ENCODE measurements around the gene TKTL1. TPM values are rescaled to one million over a fixed set of nuclear protein-coding genes. Genes with fewer than 3 reads are reported as not detected.

TKTL1 gene
- total and polyA plus RNA-seq, 2 experiments from 2014 or later = not detected

DNA sequence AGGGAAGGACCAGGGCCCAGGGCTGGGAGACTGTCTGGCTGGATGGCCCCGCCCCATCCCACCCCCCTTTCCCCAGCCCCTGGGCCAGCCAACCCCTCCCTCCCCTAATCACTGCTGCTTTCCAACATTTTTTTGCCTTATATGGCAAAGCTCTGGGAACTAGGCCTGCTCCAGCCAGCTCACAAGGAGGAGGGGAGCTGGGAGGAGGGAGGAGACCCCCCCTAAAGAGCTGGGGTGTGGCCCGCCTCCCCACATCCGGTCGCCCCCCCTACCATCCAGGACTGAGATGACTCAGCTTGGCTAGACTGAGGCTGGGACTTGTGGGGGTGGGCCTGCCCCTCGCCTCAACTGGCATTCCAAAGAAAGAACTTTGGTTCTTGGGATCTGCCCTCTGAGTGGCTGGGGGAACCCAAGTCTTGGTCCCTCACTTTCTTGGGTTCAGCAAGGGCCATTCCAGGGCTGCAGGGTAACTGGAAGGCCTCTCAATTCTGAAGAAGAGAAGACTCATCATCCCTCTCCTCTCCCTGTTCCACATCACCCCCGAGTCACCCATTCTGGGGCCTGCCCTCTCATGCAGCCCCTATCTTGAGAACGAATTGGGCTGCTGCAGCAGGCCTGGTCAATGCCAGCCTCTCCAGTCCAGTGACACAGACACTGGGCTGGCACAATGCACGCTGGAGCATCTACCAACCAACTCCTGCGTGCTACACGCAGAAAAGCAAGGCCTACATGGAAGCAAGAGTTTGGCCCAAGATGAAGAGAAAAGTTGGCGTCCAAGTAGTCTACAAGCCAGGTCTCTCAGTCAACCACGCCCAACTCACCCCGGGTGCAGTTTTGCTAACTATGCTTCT, 74.1 kb downstream of the TKTL1 start:
- Histone ChIP-seq H3K79me2 (replicated peaks; ENCODE audit: insufficient read depth) (peaks cover 49% of the 10 kb centered on the region), H3K9me2 (ENCODE audit: insufficient read depth) (no peaks in the 10 kb centered on the region), H3K36me3 (ENCODE audit: insufficient read depth) (no peaks in the 10 kb centered on the region), H3K4me3 (peak overlapping the region; percentile 84), H3K4me2 (peak overlapping the region; percentile 88), H3K27me3 (ENCODE audit: insufficient read depth) (no peaks in the 10 kb centered on the region), H3K27ac (ENCODE audit: low read depth) (peak overlapping the region; percentile 95), H4K20me1 (replicated peaks; ENCODE audit: insufficient read depth) (peaks cover 6% of the 10 kb centered on the region), H3K4me1 (ENCODE audit: insufficient read depth) (0 out of 2 replicates have a peak, but pooled peaks cover 4% of the 10 kb centered on the region), H3F3A (replicated peaks; ENCODE audit: low read depth) (0 out of 2 replicates have a peak, but pooled peaks cover 7% of the 10 kb centered on the region), H2AFZ (no peak overlapping the region)
- peaks cover 48% of the 10 kb centered on the region for H3K36me3 Mint-ChIP-seq (ENCODE audit: low read depth)
- TF ChIP-seq POLR2AphosphoS5 (IDR thresholded peaks at IDR 0.05; ENCODE audit: low read depth) (peak; percentile 46), CREB1 (CRISPR knock-in tag; IDR thresholded peaks at IDR 0.05; ENCODE audit: low read depth) (no peak), NANOG (IDR thresholded peaks at IDR 0.05; ENCODE audit: borderline replicate concordance) (no peak), EZH2 (IDR thresholded peaks at IDR 0.05; ENCODE audit: low read depth, unreplicated experiment) (no peak), ZNF331 (CRISPR knock-in tag; IDR thresholded peaks at IDR 0.05; ENCODE audit: low read depth) (no peak), JUNB (IDR thresholded peaks at IDR 0.05; ENCODE audit: unreplicated experiment) (no peak), ZNF114 (CRISPR knock-in tag; IDR thresholded peaks at IDR 0.05) (no peak), EZH2phosphoT487 (IDR thresholded peaks at IDR 0.05; ENCODE audit: unreplicated experiment) (no peak), STAT1 (IDR thresholded peaks at IDR 0.05; ENCODE audit: unreplicated experiment) (no peak)
- TF ChIP-seq, protein P1, sequence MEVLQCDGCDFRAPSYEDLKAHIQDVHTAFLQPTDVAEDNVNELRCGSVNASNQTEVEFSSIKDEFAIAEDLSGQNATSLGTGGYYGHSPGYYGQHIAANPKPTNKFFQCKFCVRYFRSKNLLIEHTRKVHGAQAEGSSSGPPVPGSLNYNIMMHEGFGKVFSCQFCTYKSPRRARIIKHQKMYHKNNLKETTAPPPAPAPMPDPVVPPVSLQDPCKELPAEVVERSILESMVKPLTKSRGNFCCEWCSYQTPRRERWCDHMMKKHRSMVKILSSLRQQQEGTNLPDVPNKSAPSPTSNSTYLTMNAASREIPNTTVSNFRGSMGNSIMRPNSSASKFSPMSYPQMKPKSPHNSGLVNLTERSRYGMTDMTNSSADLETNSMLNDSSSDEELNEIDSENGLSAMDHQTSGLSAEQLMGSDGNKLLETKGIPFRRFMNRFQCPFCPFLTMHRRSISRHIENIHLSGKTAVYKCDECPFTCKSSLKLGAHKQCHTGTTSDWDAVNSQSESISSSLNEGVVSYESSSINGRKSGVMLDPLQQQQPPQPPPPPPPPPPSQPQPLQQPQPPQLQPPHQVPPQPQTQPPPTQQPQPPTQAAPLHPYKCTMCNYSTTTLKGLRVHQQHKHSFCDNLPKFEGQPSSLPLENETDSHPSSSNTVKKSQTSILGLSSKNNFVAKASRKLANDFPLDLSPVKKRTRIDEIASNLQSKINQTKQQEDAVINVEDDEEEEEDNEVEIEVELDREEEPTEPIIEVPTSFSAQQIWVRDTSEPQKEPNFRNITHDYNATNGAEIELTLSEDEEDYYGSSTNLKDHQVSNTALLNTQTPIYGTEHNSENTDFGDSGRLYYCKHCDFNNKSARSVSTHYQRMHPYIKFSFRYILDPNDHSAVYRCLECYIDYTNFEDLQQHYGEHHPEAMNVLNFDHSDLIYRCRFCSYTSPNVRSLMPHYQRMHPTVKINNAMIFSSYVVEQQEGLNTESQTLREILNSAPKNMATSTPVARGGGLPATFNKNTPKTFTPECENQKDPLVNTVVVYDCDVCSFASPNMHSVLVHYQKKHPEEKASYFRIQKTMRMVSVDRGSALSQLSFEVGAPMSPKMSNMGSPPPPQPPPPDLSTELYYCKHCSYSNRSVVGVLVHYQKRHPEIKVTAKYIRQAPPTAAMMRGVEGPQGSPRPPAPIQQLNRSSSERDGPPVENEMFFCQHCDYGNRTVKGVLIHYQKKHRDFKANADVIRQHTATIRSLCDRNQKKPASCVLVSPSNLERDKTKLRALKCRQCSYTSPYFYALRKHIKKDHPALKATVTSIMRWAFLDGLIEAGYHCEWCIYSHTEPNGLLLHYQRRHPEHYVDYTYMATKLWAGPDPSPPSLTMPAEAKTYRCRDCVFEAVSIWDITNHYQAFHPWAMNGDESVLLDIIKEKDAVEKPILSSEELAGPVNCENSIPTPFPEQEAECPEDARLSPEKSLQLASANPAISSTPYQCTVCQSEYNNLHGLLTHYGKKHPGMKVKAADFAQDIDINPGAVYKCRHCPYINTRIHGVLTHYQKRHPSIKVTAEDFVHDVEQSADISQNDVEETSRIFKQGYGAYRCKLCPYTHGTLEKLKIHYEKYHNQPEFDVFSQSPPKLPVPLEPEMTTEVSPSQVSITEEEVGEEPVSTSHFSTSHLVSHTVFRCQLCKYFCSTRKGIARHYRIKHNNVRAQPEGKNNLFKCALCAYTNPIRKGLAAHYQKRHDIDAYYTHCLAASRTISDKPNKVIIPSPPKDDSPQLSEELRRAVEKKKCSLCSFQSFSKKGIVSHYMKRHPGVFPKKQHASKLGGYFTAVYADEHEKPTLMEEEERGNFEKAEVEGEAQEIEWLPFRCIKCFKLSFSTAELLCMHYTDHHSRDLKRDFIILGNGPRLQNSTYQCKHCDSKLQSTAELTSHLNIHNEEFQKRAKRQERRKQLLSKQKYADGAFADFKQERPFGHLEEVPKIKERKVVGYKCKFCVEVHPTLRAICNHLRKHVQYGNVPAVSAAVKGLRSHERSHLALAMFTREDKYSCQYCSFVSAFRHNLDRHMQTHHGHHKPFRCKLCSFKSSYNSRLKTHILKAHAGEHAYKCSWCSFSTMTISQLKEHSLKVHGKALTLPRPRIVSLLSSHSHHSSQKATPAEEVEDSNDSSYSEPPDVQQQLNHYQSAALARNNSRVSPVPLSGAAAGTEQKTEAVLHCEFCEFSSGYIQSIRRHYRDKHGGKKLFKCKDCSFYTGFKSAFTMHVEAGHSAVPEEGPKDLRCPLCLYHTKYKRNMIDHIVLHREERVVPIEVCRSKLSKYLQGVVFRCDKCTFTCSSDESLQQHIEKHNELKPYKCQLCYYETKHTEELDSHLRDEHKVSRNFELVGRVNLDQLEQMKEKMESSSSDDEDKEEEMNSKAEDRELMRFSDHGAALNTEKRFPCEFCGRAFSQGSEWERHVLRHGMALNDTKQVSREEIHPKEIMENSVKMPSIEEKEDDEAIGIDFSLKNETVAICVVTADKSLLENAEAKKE (CRISPR knock-in tag; IDR thresholded peaks at IDR 0.05) = no peak
- TF ChIP-seq, protein P2, sequence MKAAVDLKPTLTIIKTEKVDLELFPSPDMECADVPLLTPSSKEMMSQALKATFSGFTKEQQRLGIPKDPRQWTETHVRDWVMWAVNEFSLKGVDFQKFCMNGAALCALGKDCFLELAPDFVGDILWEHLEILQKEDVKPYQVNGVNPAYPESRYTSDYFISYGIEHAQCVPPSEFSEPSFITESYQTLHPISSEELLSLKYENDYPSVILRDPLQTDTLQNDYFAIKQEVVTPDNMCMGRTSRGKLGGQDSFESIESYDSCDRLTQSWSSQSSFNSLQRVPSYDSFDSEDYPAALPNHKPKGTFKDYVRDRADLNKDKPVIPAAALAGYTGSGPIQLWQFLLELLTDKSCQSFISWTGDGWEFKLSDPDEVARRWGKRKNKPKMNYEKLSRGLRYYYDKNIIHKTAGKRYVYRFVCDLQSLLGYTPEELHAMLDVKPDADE (IDR thresholded peaks at IDR 0.05) = no peak
- TF ChIP-seq, protein P3, sequence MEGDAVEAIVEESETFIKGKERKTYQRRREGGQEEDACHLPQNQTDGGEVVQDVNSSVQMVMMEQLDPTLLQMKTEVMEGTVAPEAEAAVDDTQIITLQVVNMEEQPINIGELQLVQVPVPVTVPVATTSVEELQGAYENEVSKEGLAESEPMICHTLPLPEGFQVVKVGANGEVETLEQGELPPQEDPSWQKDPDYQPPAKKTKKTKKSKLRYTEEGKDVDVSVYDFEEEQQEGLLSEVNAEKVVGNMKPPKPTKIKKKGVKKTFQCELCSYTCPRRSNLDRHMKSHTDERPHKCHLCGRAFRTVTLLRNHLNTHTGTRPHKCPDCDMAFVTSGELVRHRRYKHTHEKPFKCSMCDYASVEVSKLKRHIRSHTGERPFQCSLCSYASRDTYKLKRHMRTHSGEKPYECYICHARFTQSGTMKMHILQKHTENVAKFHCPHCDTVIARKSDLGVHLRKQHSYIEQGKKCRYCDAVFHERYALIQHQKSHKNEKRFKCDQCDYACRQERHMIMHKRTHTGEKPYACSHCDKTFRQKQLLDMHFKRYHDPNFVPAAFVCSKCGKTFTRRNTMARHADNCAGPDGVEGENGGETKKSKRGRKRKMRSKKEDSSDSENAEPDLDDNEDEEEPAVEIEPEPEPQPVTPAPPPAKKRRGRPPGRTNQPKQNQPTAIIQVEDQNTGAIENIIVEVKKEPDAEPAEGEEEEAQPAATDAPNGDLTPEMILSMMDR (conservative IDR thresholded peaks at IDR 0.05; ENCODE audit: low read depth in 2 of 2) = no peak
- TF ChIP-seq, protein P4, sequence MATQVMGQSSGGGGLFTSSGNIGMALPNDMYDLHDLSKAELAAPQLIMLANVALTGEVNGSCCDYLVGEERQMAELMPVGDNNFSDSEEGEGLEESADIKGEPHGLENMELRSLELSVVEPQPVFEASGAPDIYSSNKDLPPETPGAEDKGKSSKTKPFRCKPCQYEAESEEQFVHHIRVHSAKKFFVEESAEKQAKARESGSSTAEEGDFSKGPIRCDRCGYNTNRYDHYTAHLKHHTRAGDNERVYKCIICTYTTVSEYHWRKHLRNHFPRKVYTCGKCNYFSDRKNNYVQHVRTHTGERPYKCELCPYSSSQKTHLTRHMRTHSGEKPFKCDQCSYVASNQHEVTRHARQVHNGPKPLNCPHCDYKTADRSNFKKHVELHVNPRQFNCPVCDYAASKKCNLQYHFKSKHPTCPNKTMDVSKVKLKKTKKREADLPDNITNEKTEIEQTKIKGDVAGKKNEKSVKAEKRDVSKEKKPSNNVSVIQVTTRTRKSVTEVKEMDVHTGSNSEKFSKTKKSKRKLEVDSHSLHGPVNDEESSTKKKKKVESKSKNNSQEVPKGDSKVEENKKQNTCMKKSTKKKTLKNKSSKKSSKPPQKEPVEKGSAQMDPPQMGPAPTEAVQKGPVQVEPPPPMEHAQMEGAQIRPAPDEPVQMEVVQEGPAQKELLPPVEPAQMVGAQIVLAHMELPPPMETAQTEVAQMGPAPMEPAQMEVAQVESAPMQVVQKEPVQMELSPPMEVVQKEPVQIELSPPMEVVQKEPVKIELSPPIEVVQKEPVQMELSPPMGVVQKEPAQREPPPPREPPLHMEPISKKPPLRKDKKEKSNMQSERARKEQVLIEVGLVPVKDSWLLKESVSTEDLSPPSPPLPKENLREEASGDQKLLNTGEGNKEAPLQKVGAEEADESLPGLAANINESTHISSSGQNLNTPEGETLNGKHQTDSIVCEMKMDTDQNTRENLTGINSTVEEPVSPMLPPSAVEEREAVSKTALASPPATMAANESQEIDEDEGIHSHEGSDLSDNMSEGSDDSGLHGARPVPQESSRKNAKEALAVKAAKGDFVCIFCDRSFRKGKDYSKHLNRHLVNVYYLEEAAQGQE (IDR thresholded peaks at IDR 0.05; ENCODE audit: unreplicated experiment) = peak; percentile 2
- DNase-seq (ENCODE audit: low spot score) (peak; percentile 82), ATAC-seq (peak; percentile 9)
- H3K27me3 Mint-ChIP-seq (ENCODE audit: insufficient read depth, low read depth, poor library complexity) = peaks cover 23% of the 10 kb centered on the region
- H3K9me3 Mint-ChIP-seq = peaks cover 5% of the 10 kb centered on the region; the same call in 2 of the 3 replicates
- H3K4me1 Mint-ChIP-seq = peaks cover 6% of the 10 kb centered on the region; the same call in 1 of the 3 replicates
- peak overlapping the region; percentile 91 for H3K4me3 Mint-ChIP-seq
- peak overlapping the region; percentile 99 for H3K27ac Mint-ChIP-seq
